Colonic mucosa (tissue), 4 donors: Measurements from ENCODE around the gene FAM13A. TPM values are rescaled to one million over a fixed set of nuclear protein-coding genes. Genes with fewer than 3 reads are reported as not detected.
A peak's percentile ranks its signal among the peaks of the same experiment; 100 is the strongest.

Source experiments
- DNase-seq: peaks from one replicate; pipeline ENCODE4 v3.0.0-alpha.2; 2020
- H3K27ac ChIP-seq: fragments of 200-600 bp; one replicate; pipeline ENCODE4 v1.8.0; 2021
- H3K27me3 ChIP-seq: fragments of 200-600 bp; one replicate; pipeline ENCODE4 v1.8.0; 2021
- H3K36me3 ChIP-seq: fragments of 200-600 bp; one replicate; pipeline ENCODE4 v1.8.0; 2021
- H3K4me1 ChIP-seq: fragments of 200-600 bp; one replicate; pipeline ENCODE4 v1.8.0; 2021; ENCODE audit warnings: mild to moderate bottlenecking
- H3K4me3 ChIP-seq: fragments of 200-600 bp; one replicate; pipeline ENCODE4 v1.8.0; 2021
- H3K9ac ChIP-seq, 2 donors: one replicate each; pipeline ENCODE4 v1.7.0; 2013; ENCODE audit warnings: control low read depth in 2 of 2, low read depth in 2 of 2, low read length in 2 of 2
- H3K9me3 ChIP-seq: fragments of 200-600 bp; one replicate; pipeline ENCODE4 v1.8.0; 2021
- intact Hi-C: fragments of 100-400 bp; cut with DNase I; formaldehyde crosslinking; loops from one replicate; pipeline ENCODE4 v1.14.1; 2022
- total RNA-seq, 2 donors: library from RNA; stranded (reverse); fragmentation: NEBNext Ultra II Directional in 1 of 2; extraction: Animal tissue kit (Norgen Biotek cat#: 25700) in 1 of 2; gene quantifications; one replicate each; pipeline ENCODE4 v1.2.1, GENCODE V29; 2021
- TF ChIP-seq, protein P1 (sequence below): fragments of 200-600 bp; IDR thresholded peaks from one replicate; pipeline ENCODE4 v1.8.0; 2022; ENCODE audit warnings: antibody characterized with exemption, mild to moderate bottlenecking
- donor health status: healthy.
- donor health status: DM: no; HTN: no; CAD: no.
- donor health status: DM: no; HTN: no; CAD: no.

The FAM13A gene
- total RNA-seq, 2 donors from 2014 or later = 34.0 to 248 TPM

GRCh38 chr4:88738180-88738579, 318.8 kb downstream of the FAM13A start:
- Histone ChIP-seq H3K4me3 (no peak overlapping the region), H3K9me3 (no peaks in the 10 kb centered on the region), H3K36me3 (peaks cover 4% of the 10 kb centered on the region), H3K4me1 (no peaks in the 10 kb centered on the region), H3K9ac (no peak overlapping the region), H3K27me3 (no peaks in the 10 kb centered on the region), H3K27ac (no peak overlapping the region)
- intact Hi-C loops = no loop called here
- no peak for DNase-seq
- TF ChIP-seq, protein P1, sequence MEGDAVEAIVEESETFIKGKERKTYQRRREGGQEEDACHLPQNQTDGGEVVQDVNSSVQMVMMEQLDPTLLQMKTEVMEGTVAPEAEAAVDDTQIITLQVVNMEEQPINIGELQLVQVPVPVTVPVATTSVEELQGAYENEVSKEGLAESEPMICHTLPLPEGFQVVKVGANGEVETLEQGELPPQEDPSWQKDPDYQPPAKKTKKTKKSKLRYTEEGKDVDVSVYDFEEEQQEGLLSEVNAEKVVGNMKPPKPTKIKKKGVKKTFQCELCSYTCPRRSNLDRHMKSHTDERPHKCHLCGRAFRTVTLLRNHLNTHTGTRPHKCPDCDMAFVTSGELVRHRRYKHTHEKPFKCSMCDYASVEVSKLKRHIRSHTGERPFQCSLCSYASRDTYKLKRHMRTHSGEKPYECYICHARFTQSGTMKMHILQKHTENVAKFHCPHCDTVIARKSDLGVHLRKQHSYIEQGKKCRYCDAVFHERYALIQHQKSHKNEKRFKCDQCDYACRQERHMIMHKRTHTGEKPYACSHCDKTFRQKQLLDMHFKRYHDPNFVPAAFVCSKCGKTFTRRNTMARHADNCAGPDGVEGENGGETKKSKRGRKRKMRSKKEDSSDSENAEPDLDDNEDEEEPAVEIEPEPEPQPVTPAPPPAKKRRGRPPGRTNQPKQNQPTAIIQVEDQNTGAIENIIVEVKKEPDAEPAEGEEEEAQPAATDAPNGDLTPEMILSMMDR = no peak

DNA sequence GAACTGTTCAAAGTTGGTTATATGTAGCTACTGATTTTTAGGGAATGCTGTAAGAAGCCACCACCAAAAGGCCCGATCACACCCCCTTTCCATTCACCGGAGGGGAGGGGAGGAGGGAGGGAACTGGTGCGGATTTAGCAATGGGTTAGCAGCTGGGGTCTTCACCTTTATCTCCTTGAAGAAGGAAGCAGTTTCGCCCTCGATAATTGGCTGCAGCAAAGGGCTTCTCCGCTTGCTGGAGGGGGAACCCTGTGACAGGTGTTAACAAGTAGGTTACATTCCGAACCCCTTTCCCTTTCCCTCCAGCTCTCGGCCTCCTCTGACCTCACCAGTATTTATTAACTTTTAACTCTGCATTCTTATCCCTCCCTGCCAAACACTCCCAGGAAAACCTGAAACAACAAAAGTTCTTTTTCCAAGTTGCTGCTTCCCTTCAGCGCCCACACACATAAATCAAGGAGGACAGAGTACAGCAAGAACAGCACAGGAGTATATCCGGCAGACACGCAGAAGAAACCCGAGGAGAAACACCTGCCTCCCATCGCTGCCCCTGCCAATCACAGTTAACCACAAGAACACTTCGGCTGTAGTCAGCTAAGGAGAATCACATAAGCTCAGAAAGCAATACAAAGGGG, 319.6 kb downstream of the FAM13A start:
- Histone ChIP-seq H3K36me3 (no peaks in the 10 kb centered on the region), H3K9ac (no peak overlapping the region), H3K27me3 (no peaks in the 10 kb centered on the region), H3K9me3 (no peaks in the 10 kb centered on the region), H3K4me1 (no peaks in the 10 kb centered on the region), H3K4me3 (no peak overlapping the region), H3K27ac (no peak overlapping the region)
- intact Hi-C loops = no loop called here
- TF ChIP-seq, protein P1 = no peak
- DNase-seq = peak; percentile 36

GRCh38 chr4:88736264-88736663, 320.7 kb downstream of the FAM13A start:
- Histone ChIP-seq H3K9me3 (no peaks in the 10 kb centered on the region), H3K27ac (no peak overlapping the region), H3K4me1 (no peaks in the 10 kb centered on the region), H3K4me3 (no peak overlapping the region), H3K36me3 (no peaks in the 10 kb centered on the region), H3K9ac (no peak overlapping the region), H3K27me3 (no peaks in the 10 kb centered on the region)
- TF ChIP-seq, protein P1 = no peak
- no peak for DNase-seq
- intact Hi-C loops = no loop called here

- no peak for DNase-seq
- Histone ChIP-seq H3K4me3 (no peak overlapping the region), H3K9ac (no peak overlapping the region), H3K27me3 (no peaks in the 10 kb centered on the region), H3K36me3 (no peaks in the 10 kb centered on the region), H3K4me1 (no peaks in the 10 kb centered on the region), H3K9me3 (no peaks in the 10 kb centered on the region), H3K27ac (no peak overlapping the region)
- intact Hi-C loops = no loop called here
- TF ChIP-seq, protein P1 = no peak
These were observed 321.4 kb downstream of the FAM13A start for GRCh38 chr4:88735564-88735963.

GRCh38 chr4:88734403-88734949, 322.5 kb downstream of the FAM13A start:
- Histone ChIP-seq H3K9ac (no peak overlapping the region), H3K36me3 (peaks cover 4% of the 10 kb centered on the region), H3K4me3 (no peak overlapping the region), H3K27me3 (no peaks in the 10 kb centered on the region), H3K9me3 (no peaks in the 10 kb centered on the region), H3K4me1 (no peaks in the 10 kb centered on the region), H3K27ac (no peak overlapping the region)
- TF ChIP-seq, protein P1 = no peak
- DNase-seq = no peak
- intact Hi-C loops = no loop called here
